Glutamatergic neuron (in vitro differentiated cells): Measurements from ENCODE around the gene C1orf174. TPM values are rescaled to one million over a fixed set of nuclear protein-coding genes. Genes with fewer than 3 reads are reported as not detected.

ENCODE experiments used
- DNase-seq: peaks from one replicate; pipeline ENCODE4 v3.0.0; 2022
- H3K27ac Mint-ChIP-seq: one replicate; pipeline ENCODE4 v1.8.0; 2020; ENCODE audit warnings: mild to moderate bottlenecking, mixed read lengths, inconsistent platforms; ENCODE audit not compliant: unreplicated experiment
- H3K27me3 Mint-ChIP-seq: one replicate; pipeline ENCODE4 v1.8.0; 2020; ENCODE audit warnings: mild to moderate bottlenecking, moderate library complexity, mixed read lengths, inconsistent platforms; ENCODE audit not compliant: unreplicated experiment
- H3K36me3 Mint-ChIP-seq: one replicate; pipeline ENCODE4 v1.8.0; 2020; ENCODE audit warnings: mild to moderate bottlenecking, mixed read lengths, inconsistent platforms; ENCODE audit not compliant: unreplicated experiment
- H3K4me1 Mint-ChIP-seq: one replicate; pipeline ENCODE4 v1.8.0; 2020; ENCODE audit warnings: mild to moderate bottlenecking, low read depth, mixed read lengths, inconsistent platforms; ENCODE audit not compliant: unreplicated experiment
- H3K4me3 Mint-ChIP-seq: one replicate; pipeline ENCODE4 v1.8.0; 2020; ENCODE audit warnings: mild to moderate bottlenecking, mixed read lengths, inconsistent platforms; ENCODE audit not compliant: unreplicated experiment
- H3K9me3 Mint-ChIP-seq: one replicate; pipeline ENCODE4 v1.8.0; 2020; ENCODE audit warnings: mild to moderate bottlenecking, moderate library complexity, mixed read lengths, inconsistent platforms; ENCODE audit not compliant: unreplicated experiment
- CTCF ChIP-seq: fragments of 200-600 bp; sonication (generic); IDR thresholded peaks from one replicate; pipeline ENCODE4 v1.5.0; 2021; ENCODE audit not compliant: partially characterized antibody, unreplicated experiment
- total RNA-seq: library from RNA; stranded (reverse); fragmentation: NEBNext Ultra II Directional; extraction: Animal tissue kit (Norgen Biotek cat#: 25700); gene quantifications from one replicate; pipeline ENCODE4 v1.2.1, GENCODE V29; 2021; ENCODE audit not compliant: unreplicated experiment

Gene C1orf174
- total RNA-seq, 1 donor from 2014 or later: 16.9 TPM

- peaks cover 3% of the 10 kb centered on the region for H3K9me3 Mint-ChIP-seq
- DNase-seq: no peak
- peaks cover 2% of the 10 kb centered on the region for H3K27me3 Mint-ChIP-seq
- no peaks in the 10 kb centered on the region for H3K4me1 Mint-ChIP-seq
- no peaks in the 10 kb centered on the region for H3K36me3 Mint-ChIP-seq
- TF ChIP-seq CTCF: no peak
- no peak overlapping the region for H3K27ac Mint-ChIP-seq
- no peak overlapping the region for H3K4me3 Mint-ChIP-seq
These were observed 17.7 kb upstream of the C1orf174 start for GRCh38 chr1:3917761-3918160.

- no peak overlapping the region for H3K4me3 Mint-ChIP-seq
- no peaks in the 10 kb centered on the region for H3K36me3 Mint-ChIP-seq
- no peak overlapping the region for H3K27ac Mint-ChIP-seq
- H3K4me1 Mint-ChIP-seq: peaks cover 1% of the 10 kb centered on the region
- no peak for DNase-seq
- H3K27me3 Mint-ChIP-seq: peaks cover 1% of the 10 kb centered on the region
- peaks cover 1% of the 10 kb centered on the region for H3K9me3 Mint-ChIP-seq
- TF ChIP-seq CTCF: no peak
These were observed 15.6 kb upstream of the C1orf174 start for GRCh38 chr1:3915551-3916121.

GRCh38 chr1:3914911-3915310, 14.8 kb upstream of the C1orf174 start:
- DNase-seq: no peak
- Mint-ChIP-seq H3K27me3 (peaks cover 1% of the 10 kb centered on the region), H3K4me1 (peaks cover 1% of the 10 kb centered on the region), H3K9me3 (peaks cover 3% of the 10 kb centered on the region), H3K27ac (no peak overlapping the region), H3K4me3 (no peak overlapping the region), H3K36me3 (no peaks in the 10 kb centered on the region)
- TF ChIP-seq CTCF: no peak

- H3K36me3 Mint-ChIP-seq: no peaks in the 10 kb centered on the region
- peaks cover 1% of the 10 kb centered on the region for H3K27me3 Mint-ChIP-seq
- peaks cover 4% of the 10 kb centered on the region for H3K9me3 Mint-ChIP-seq
- no peak for DNase-seq
- peaks cover 1% of the 10 kb centered on the region for H3K4me1 Mint-ChIP-seq
- H3K27ac Mint-ChIP-seq: no peak overlapping the region
- TF ChIP-seq CTCF: no peak
- no peak overlapping the region for H3K4me3 Mint-ChIP-seq
These were observed 14.3 kb upstream of the C1orf174 start for GRCh38 chr1:3914331-3914851.

- H3K4me3 Mint-ChIP-seq: no peak overlapping the region
- TF ChIP-seq CTCF: no peak
- no peaks in the 10 kb centered on the region for H3K36me3 Mint-ChIP-seq
- no peak overlapping the region for H3K27ac Mint-ChIP-seq
- peaks cover 3% of the 10 kb centered on the region for H3K27me3 Mint-ChIP-seq
- peaks cover 1% of the 10 kb centered on the region for H3K4me1 Mint-ChIP-seq
- no peak for DNase-seq
- H3K9me3 Mint-ChIP-seq: peaks cover 4% of the 10 kb centered on the region
These were observed 13.0 kb upstream of the C1orf174 start for GRCh38 chr1:3912809-3913685.
